ENCODE results near the gene LRRC17.

GRCh38 chr7:102935450-102936115, 22.8 kb downstream of the LRRC17 start:
- TF ChIP-seq, protein P1, sequence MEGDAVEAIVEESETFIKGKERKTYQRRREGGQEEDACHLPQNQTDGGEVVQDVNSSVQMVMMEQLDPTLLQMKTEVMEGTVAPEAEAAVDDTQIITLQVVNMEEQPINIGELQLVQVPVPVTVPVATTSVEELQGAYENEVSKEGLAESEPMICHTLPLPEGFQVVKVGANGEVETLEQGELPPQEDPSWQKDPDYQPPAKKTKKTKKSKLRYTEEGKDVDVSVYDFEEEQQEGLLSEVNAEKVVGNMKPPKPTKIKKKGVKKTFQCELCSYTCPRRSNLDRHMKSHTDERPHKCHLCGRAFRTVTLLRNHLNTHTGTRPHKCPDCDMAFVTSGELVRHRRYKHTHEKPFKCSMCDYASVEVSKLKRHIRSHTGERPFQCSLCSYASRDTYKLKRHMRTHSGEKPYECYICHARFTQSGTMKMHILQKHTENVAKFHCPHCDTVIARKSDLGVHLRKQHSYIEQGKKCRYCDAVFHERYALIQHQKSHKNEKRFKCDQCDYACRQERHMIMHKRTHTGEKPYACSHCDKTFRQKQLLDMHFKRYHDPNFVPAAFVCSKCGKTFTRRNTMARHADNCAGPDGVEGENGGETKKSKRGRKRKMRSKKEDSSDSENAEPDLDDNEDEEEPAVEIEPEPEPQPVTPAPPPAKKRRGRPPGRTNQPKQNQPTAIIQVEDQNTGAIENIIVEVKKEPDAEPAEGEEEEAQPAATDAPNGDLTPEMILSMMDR (IDR thresholded peaks at IDR 0.05), result no peak
- TF ChIP-seq POLR2A (IDR thresholded peaks at IDR 0.05), result no peak

All from adrenal gland (tissue), 5 donors.